Measurements from ENCODE around the gene SLFN12L.

Gene SLFN12L

GRCh38 chr17:35496451-35497290 lies 40.8 kb downstream of the SLFN12L start:
- Histone ChIP-seq H3K27ac (no peak overlapping the region), H3K4me3 (no peak overlapping the region)
- DNase-seq (ENCODE audit: low spot score), result no peak
- TF ChIP-seq CTCF (IDR thresholded peaks at IDR 0.05), result no peak

DNA sequence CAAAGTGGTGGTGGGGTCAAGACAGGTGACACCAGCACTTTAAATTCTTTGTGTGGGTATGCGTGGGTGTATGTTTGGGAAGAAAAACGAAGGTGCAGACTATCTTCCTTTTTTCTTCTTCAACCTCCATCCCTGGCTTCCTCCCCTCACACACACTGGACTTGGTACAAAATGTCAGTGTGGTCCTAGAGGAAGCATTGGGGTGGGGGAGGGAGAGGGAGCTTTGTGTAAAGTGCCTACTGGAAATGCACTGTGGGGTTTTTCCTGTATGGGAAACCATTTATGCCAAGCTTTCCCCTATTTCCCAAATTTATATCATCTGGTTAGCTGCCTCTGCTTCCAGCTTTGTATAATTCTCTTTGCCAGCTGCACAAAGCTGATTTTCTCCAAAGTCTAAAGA lies 44.4 kb downstream of the SLFN12L start:
- H3K27ac ChIP-seq, result no peak overlapping the region

DNA sequence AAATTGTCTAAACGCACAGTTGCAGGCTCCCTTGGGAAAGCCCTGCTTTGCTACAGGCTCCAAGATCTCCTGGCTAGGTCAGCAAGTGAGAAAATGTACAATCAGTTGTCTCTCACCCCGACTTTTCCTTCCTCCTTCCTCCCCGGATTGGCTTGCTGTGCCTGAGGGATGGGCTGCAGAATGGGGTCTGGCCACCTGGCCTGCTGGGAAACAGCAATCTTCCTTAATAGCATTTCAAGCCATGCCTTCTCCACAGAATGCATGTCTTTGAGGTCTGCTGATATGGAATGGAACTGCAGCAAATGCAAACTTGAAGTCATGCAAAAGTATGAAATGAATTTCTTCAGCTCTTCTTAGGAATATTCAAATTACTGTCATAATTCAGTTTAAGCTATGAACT lies 46.1 kb downstream of the SLFN12L start:
- no peak for TF ChIP-seq CTCF (IDR thresholded peaks at IDR 0.05)
- no peak overlapping the region for H3K4me3 ChIP-seq
- no peak for DNase-seq (ENCODE audit: low spot score)
- no peak overlapping the region for H3K27ac ChIP-seq

More for the DNA sequence above, 44.4 kb downstream of the SLFN12L start:
- no peak for TF ChIP-seq CTCF (IDR thresholded peaks at IDR 0.05)
- no peak overlapping the region for H3K4me3 ChIP-seq
- DNase-seq (ENCODE audit: low spot score), result no peak

GRCh38 chr17:35489944-35490343 lies 47.5 kb downstream of the SLFN12L start:
- no peak for TF ChIP-seq CTCF (IDR thresholded peaks at IDR 0.05)
- H3K4me3 ChIP-seq, result no peak overlapping the region
- DNase-seq (ENCODE audit: low spot score), result no peak

DNA sequence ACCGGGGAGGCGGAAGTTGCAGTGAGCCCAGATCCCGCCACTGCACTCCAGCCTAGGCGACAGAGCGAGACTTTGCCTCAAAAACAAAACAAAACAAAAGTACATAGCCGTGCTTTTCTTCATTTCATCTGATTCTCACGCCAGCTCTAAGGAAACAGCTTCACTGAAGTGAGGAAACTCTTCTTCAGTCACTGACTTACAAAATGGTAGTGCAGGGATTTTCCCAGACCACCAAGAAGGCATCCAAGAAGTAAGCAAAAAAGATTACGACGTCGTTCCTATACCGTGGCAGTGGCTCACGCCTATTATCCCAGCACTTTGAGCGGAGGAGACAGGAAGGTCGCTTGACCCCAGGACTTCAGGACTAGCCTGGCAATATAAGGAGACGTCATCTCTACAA lies 48.5 kb downstream of the SLFN12L start:
- DNase-seq (ENCODE audit: low spot score), result no peak
- Histone ChIP-seq H3K4me3 (peak overlapping the region; percentile 67), H3K27ac (no peak overlapping the region)
- TF ChIP-seq CTCF (IDR thresholded peaks at IDR 0.05), result no peak

More at GRCh38 chr17:35489944-35490343, 47.5 kb downstream of the SLFN12L start:
- H3K27ac ChIP-seq, result no peak overlapping the region

- no peak for DNase-seq (ENCODE audit: low spot score)
- Histone ChIP-seq H3K4me3 (peak overlapping the region; percentile 67), H3K27ac (peak overlapping the region in 1 of 2 donors; percentile 2)
- no peak for TF ChIP-seq CTCF (IDR thresholded peaks at IDR 0.05)
Measured at GRCh38 chr17:35486920-35487732, 50.4 kb downstream of the SLFN12L start.

All from coronary artery (tissue), 2 donors.